Renal cortex interstitium (tissue), 11 donors: ENCODE results near the gene SYTL5. TPM values are rescaled to one million over a fixed set of nuclear protein-coding genes. Genes with fewer than 3 reads are reported as not detected.
A peak's percentile ranks its signal among the peaks of the same experiment; 100 is the strongest.

Experiments used
- DNase-seq, 11 donors: peaks; one replicate each; pipeline ENCODE4 v3.0.0-alpha.2; 2013; ENCODE audit warnings: low read depth in 9 of 11, low spot score in 4 of 11; ENCODE audit errors: extremely low read depth in 1 of 11
- polyA plus RNA-seq, 3 donors: library from polyadenylated mRNA; unstranded; fragments of 120-200 nt; gene quantifications; one replicate each; pipeline ENCODE4 v1.2.1, GENCODE V29; 2013; ENCODE audit not compliant: insufficient read length in 3 of 3

Gene SYTL5
- polyA plus RNA-seq, 3 donors = 1.9 to 3.2 (median 2.6) TPM

- DNase-seq = no peak
Observed at GRCh38 chrX:38116706-38117105, 110.4 kb downstream of the SYTL5 start.

GRCh38 chrX:38117485-38117884, 111.1 kb downstream of the SYTL5 start:
- DNase-seq = no peak

GRCh38 chrX:38124000-38124399, 117.6 kb downstream of the SYTL5 start:
- DNase-seq = no peak

GRCh38 chrX:38126179-38126578, 119.8 kb downstream of the SYTL5 start:
- no peak for DNase-seq

GRCh38 chrX:38127961-38128360, 121.6 kb downstream of the SYTL5 start:
- no peak for DNase-seq

- DNase-seq = no peak
Observed at GRCh38 chrX:38129366-38129765, 123.0 kb downstream of the SYTL5 start.

GRCh38 chrX:38138157-38138891, 132.0 kb downstream of the SYTL5 start:
- DNase-seq = no peak

GRCh38 chrX:38138900-38139299, 132.5 kb downstream of the SYTL5 start:
- DNase-seq = no peak

GRCh38 chrX:38142610-38143009, 136.3 kb downstream of the SYTL5 start:
- DNase-seq = no peak

- no peak for DNase-seq
Observed at GRCh38 chrX:38149016-38149415, 142.7 kb downstream of the SYTL5 start.

GRCh38 chrX:38150993-38151392, 144.6 kb downstream of the SYTL5 start:
- DNase-seq = no peak

GRCh38 chrX:38151441-38151840, 145.1 kb downstream of the SYTL5 start:
- DNase-seq = no peak

GRCh38 chrX:38154340-38154739, 148.0 kb downstream of the SYTL5 start:
- DNase-seq = no peak

- DNase-seq = no peak
Observed at GRCh38 chrX:38154818-38155217, 148.5 kb downstream of the SYTL5 start.

- no peak for DNase-seq
Observed at GRCh38 chrX:38156838-38157237, 150.5 kb downstream of the SYTL5 start.

GRCh38 chrX:38163193-38163592, 156.8 kb downstream of the SYTL5 start:
- no peak for DNase-seq

- no peak for DNase-seq
Observed at GRCh38 chrX:38165023-38165422, 158.7 kb downstream of the SYTL5 start.

- peak in 7 of 11 donors; percentile 2 to 24 (median 10) for DNase-seq
Observed at GRCh38 chrX:38166478-38167083, 160.2 kb downstream of the SYTL5 start.

GRCh38 chrX:38170556-38170955, 164.2 kb downstream of the SYTL5 start:
- DNase-seq = no peak

- DNase-seq = no peak
Observed at GRCh38 chrX:38172596-38172995, 166.2 kb downstream of the SYTL5 start.

- DNase-seq = peak in 10 of 11 donors; percentile 1 to 27 (median 17)
Observed at GRCh38 chrX:38175139-38175538, 168.8 kb downstream of the SYTL5 start.
